PFSK-1 (cell line): Measurements from ENCODE around the gene ODAD4.

ENCODE experiments used
- SIN3A ChIP-seq: IDR thresholded peaks from 2 replicates; pipeline ENCODE4 v1.6.1; 2012; ENCODE audit warnings: mild to moderate bottlenecking, low read length, moderate library complexity, borderline replicate concordance; ENCODE audit not compliant: insufficient read depth
- TAF1 ChIP-seq: IDR thresholded peaks from 2 replicates; pipeline ENCODE4 v1.6.1; 2012; ENCODE audit warnings: low read length, control low read depth, borderline replicate concordance; ENCODE audit not compliant: insufficient read depth

GRCh38 chr17:42002792-42003301 is 72.4 kb downstream of the ODAD4 start:
- TF ChIP-seq TAF1 (no peak), SIN3A (no peak)
